ENCODE measurements around the gene MAGI2. TPM values are rescaled to one million over a fixed set of nuclear protein-coding genes. Genes with fewer than 3 reads are reported as not detected.

Gene MAGI2
- polyA plus RNA-seq, 3 donors = 0.03 to 0.11 TPM; not detected in 1

DNA sequence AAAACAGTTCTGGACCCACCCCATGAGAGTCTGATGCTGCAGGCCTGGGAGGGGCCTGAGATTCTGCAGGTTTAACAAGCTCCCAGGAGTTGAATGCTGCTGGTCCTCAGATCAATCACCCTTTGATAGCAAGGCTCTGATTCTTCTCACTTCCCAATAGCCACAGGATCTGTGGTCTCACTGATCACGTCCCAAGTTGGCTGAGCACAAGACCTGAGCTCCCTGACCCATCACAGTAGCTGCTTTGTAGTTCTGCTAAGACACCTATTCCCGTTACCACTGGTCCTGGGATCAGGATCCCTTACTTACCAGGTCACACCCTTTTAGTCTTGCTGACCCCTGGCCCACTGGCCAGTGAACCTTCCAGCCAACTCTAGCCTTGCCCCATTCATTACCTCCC is 1282.1 kb downstream of the MAGI2 start:
- Histone ChIP-seq H3K9ac (ENCODE audit: insufficient read depth, low read length, poor library complexity, severe bottlenecking) (no peak overlapping the region), H3K4me1 (ENCODE audit: control insufficient read depth in 1 of 2, insufficient read depth in 2 of 2, low read length in 2 of 2) (no peaks in the 10 kb centered on the region), H3K27me3 (ENCODE audit: control insufficient read depth in 2 of 2, insufficient read depth in 2 of 2, low read length in 2 of 2) (no peaks in the 10 kb centered on the region), H3K4me2 (replicated peaks; ENCODE audit: extremely low read depth, low read length, poor library complexity, severe bottlenecking) (no peak overlapping the region), H3K36me3 (replicated peaks in 1 of 2; ENCODE audit: control insufficient read depth in 1 of 2, insufficient read depth in 2 of 2, low read length in 2 of 2) (no peaks in the 10 kb centered on the region), H3K27ac (ENCODE audit: low read depth in 1 of 2, low read length in 2 of 2) (no peak overlapping the region), H4K20me1 (ENCODE audit: insufficient read depth, low read length) (no peaks in the 10 kb centered on the region), H3K4me3 (replicated peaks in 1 of 3; ENCODE audit: low read depth in 2 of 3, low read length in 3 of 3) (no peak overlapping the region), H2AFZ (ENCODE audit: insufficient read depth, low read depth, low read length, poor library complexity, severe bottlenecking) (no peak overlapping the region), H3K79me2 (ENCODE audit: insufficient read depth, low read length) (no peaks in the 10 kb centered on the region), H3K9me3 (replicated peaks in 1 of 2; ENCODE audit: control insufficient read depth in 1 of 2, insufficient read depth in 1 of 2, low read length in 2 of 2) (no peaks in the 10 kb centered on the region)
- WGBS (ENCODE audit: insufficient coverage) = 92% methylated on average over 2 of the region's 2 CpGs
- no peaks in the 10 kb centered on the region for H3K36me3 Mint-ChIP-seq
- H3K27me3 Mint-ChIP-seq (ENCODE audit: low read depth in 3 of 3) = peaks cover 0 to 1% (median 0%) of the 10 kb centered on the region in 3 donors
- no peak overlapping the region for H3K4me3 Mint-ChIP-seq
- peaks cover 0 to 6% (median 3%) of the 10 kb centered on the region in 7 donors for H3K9me3 Mint-ChIP-seq
- H3K4me1 Mint-ChIP-seq = no peaks in the 10 kb centered on the region
- TF ChIP-seq, protein P1, sequence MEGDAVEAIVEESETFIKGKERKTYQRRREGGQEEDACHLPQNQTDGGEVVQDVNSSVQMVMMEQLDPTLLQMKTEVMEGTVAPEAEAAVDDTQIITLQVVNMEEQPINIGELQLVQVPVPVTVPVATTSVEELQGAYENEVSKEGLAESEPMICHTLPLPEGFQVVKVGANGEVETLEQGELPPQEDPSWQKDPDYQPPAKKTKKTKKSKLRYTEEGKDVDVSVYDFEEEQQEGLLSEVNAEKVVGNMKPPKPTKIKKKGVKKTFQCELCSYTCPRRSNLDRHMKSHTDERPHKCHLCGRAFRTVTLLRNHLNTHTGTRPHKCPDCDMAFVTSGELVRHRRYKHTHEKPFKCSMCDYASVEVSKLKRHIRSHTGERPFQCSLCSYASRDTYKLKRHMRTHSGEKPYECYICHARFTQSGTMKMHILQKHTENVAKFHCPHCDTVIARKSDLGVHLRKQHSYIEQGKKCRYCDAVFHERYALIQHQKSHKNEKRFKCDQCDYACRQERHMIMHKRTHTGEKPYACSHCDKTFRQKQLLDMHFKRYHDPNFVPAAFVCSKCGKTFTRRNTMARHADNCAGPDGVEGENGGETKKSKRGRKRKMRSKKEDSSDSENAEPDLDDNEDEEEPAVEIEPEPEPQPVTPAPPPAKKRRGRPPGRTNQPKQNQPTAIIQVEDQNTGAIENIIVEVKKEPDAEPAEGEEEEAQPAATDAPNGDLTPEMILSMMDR (IDR thresholded peaks at IDR 0.05) = no peak
- DNase-seq = no peak
- H3K27ac Mint-ChIP-seq = no peak overlapping the region
- intact Hi-C loops (cut with micrococcal nuclease) = no loop called here

DNA sequence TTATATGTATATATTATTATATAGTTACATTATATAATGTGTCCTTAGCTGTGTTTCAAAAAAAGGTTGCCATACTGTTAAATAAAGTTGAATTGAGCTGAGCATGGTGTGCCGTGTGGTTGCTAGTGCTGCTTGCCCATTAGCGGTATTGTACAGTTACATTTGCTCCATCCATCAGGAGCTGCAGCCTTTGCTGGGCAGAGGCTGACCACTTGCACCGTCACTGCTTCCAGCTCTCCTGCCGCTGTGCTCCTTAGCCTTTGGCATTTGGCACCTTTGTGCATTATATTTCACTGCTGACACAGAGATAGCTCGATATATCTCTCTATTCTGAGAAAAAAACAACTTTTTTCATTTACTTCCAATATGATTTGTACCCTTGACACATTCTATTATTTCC is 1282.7 kb downstream of the MAGI2 start:
- no peak overlapping the region for H3K27ac ChIP-seq (ENCODE audit: low read depth in 1 of 2, low read length in 2 of 2)
- H3K36me3 Mint-ChIP-seq = no peaks in the 10 kb centered on the region
- H3K79me2 ChIP-seq (ENCODE audit: insufficient read depth, low read length) = no peaks in the 10 kb centered on the region
- no peak overlapping the region for H3K9ac ChIP-seq (ENCODE audit: insufficient read depth, low read length, poor library complexity, severe bottlenecking)
- whole genome bisulfite sequencing (ENCODE audit: insufficient coverage) = 93% methylated on average over 4 of the region's 5 CpGs
- H3K4me3 ChIP-seq (replicated peaks in 1 of 3; ENCODE audit: low read depth in 2 of 3, low read length in 3 of 3) = no peak overlapping the region
- no peak overlapping the region for H3K4me2 ChIP-seq (replicated peaks; ENCODE audit: extremely low read depth, low read length, poor library complexity, severe bottlenecking)
- no peak overlapping the region for H2AFZ ChIP-seq (ENCODE audit: insufficient read depth, low read depth, low read length, poor library complexity, severe bottlenecking)
- intact Hi-C loops (cut with micrococcal nuclease) = no loop called here
- TF ChIP-seq, protein P1 (IDR thresholded peaks at IDR 0.05) = no peak
- H3K4me3 Mint-ChIP-seq = no peak overlapping the region
- no peaks in the 10 kb centered on the region for H3K4me1 ChIP-seq (ENCODE audit: control insufficient read depth in 1 of 2, insufficient read depth in 2 of 2, low read length in 2 of 2)
- peaks cover 0 to 1% (median 0%) of the 10 kb centered on the region in 3 donors for H3K27me3 Mint-ChIP-seq (ENCODE audit: low read depth in 3 of 3)
- H3K9me3 ChIP-seq (replicated peaks in 1 of 2; ENCODE audit: control insufficient read depth in 1 of 2, insufficient read depth in 1 of 2, low read length in 2 of 2) = no peaks in the 10 kb centered on the region
- peaks cover 0 to 6% (median 3%) of the 10 kb centered on the region in 7 donors for H3K9me3 Mint-ChIP-seq
- no peak for DNase-seq
- H3K27me3 ChIP-seq (ENCODE audit: control insufficient read depth in 2 of 2, insufficient read depth in 2 of 2, low read length in 2 of 2) = no peaks in the 10 kb centered on the region
- H4K20me1 ChIP-seq (ENCODE audit: insufficient read depth, low read length) = no peaks in the 10 kb centered on the region
- H3K36me3 ChIP-seq (replicated peaks in 1 of 2; ENCODE audit: control insufficient read depth in 1 of 2, insufficient read depth in 2 of 2, low read length in 2 of 2) = no peaks in the 10 kb centered on the region
- no peaks in the 10 kb centered on the region for H3K4me1 Mint-ChIP-seq
- H3K27ac Mint-ChIP-seq = no peak overlapping the region

Measured in CD14-positive monocyte (primary cell).